ENCODE measurements around the gene TWF1.
A peak's percentile ranks its signal among the peaks of the same experiment; 100 is the strongest.

- TF ChIP-seq, protein P1, sequence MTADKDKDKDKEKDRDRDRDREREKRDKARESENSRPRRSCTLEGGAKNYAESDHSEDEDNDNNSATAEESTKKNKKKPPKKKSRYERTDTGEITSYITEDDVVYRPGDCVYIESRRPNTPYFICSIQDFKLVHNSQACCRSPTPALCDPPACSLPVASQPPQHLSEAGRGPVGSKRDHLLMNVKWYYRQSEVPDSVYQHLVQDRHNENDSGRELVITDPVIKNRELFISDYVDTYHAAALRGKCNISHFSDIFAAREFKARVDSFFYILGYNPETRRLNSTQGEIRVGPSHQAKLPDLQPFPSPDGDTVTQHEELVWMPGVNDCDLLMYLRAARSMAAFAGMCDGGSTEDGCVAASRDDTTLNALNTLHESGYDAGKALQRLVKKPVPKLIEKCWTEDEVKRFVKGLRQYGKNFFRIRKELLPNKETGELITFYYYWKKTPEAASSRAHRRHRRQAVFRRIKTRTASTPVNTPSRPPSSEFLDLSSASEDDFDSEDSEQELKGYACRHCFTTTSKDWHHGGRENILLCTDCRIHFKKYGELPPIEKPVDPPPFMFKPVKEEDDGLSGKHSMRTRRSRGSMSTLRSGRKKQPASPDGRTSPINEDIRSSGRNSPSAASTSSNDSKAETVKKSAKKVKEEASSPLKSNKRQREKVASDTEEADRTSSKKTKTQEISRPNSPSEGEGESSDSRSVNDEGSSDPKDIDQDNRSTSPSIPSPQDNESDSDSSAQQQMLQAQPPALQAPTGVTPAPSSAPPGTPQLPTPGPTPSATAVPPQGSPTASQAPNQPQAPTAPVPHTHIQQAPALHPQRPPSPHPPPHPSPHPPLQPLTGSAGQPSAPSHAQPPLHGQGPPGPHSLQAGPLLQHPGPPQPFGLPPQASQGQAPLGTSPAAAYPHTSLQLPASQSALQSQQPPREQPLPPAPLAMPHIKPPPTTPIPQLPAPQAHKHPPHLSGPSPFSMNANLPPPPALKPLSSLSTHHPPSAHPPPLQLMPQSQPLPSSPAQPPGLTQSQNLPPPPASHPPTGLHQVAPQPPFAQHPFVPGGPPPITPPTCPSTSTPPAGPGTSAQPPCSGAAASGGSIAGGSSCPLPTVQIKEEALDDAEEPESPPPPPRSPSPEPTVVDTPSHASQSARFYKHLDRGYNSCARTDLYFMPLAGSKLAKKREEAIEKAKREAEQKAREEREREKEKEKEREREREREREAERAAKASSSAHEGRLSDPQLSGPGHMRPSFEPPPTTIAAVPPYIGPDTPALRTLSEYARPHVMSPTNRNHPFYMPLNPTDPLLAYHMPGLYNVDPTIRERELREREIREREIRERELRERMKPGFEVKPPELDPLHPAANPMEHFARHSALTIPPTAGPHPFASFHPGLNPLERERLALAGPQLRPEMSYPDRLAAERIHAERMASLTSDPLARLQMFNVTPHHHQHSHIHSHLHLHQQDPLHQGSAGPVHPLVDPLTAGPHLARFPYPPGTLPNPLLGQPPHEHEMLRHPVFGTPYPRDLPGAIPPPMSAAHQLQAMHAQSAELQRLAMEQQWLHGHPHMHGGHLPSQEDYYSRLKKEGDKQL (CRISPR knock-in tag; IDR thresholded peaks at IDR 0.05; ENCODE audit: borderline replicate concordance) = no peak
- TF ChIP-seq, protein P2, sequence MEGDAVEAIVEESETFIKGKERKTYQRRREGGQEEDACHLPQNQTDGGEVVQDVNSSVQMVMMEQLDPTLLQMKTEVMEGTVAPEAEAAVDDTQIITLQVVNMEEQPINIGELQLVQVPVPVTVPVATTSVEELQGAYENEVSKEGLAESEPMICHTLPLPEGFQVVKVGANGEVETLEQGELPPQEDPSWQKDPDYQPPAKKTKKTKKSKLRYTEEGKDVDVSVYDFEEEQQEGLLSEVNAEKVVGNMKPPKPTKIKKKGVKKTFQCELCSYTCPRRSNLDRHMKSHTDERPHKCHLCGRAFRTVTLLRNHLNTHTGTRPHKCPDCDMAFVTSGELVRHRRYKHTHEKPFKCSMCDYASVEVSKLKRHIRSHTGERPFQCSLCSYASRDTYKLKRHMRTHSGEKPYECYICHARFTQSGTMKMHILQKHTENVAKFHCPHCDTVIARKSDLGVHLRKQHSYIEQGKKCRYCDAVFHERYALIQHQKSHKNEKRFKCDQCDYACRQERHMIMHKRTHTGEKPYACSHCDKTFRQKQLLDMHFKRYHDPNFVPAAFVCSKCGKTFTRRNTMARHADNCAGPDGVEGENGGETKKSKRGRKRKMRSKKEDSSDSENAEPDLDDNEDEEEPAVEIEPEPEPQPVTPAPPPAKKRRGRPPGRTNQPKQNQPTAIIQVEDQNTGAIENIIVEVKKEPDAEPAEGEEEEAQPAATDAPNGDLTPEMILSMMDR (IDR thresholded peaks at IDR 0.05 in 2 of 3, conservative IDR thresholded peaks at IDR 0.05 in 1 of 3; ENCODE audit: insufficient read depth in 2 of 3, low read depth in 1 of 3, low read length in 3 of 3) = no peak
- no peak for TF ChIP-seq RFX1 (IDR thresholded peaks at IDR 0.05)
- TF ChIP-seq, protein P3, sequence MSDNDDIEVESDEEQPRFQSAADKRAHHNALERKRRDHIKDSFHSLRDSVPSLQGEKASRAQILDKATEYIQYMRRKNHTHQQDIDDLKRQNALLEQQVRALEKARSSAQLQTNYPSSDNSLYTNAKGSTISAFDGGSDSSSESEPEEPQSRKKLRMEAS (CRISPR knock-in tag; IDR thresholded peaks at IDR 0.05) = peak; percentile 61
- TF ChIP-seq EP300 (IDR thresholded peaks at IDR 0.05; ENCODE audit: low read length) = no peak
- TF ChIP-seq HNRNPLL (IDR thresholded peaks at IDR 0.05; ENCODE audit: low read depth, low read length, poor library complexity, severe bottlenecking) = no peak
These were observed 47.8 kb downstream of the TWF1 start for GRCh38 chr12:43758247-43758727.
